SK-N-SH treated with all-trans-retinoic acid at 6 μM for 48 hours (cell line): ENCODE data around the gene ADARB2.

ENCODE experiments used
- ATAC-seq: fragments of 200-7000 bp; cut with Tn5 transposase; 3 replicates; pipeline ENCODE4 v1.9.1; 2020; ENCODE audit warnings: mild to moderate bottlenecking, moderate library complexity
- ARNTL ChIP-seq: fragments of 450-650 bp; formaldehyde crosslinking; IDR thresholded peaks from 2 replicates; pipeline ENCODE4 v1.5.0; 2020; ENCODE audit warnings: low read depth, mild to moderate bottlenecking, moderate library complexity, borderline replicate concordance
- BACH2 ChIP-seq: fragments of 250-450 bp; sonication (Bioruptor Pico); IDR thresholded peaks from 2 replicates; pipeline ENCODE4 v1.9.0; 2021; ENCODE audit warnings: mild to moderate bottlenecking, borderline replicate concordance
- CSDC2 ChIP-seq: fragments of 250-450 bp; sonication (Bioruptor Pico); IDR thresholded peaks from 2 replicates; pipeline ENCODE4 v1.5.0; 2020; ENCODE audit warnings: mild to moderate bottlenecking, moderate library complexity
- ESRRG ChIP-seq: fragments of 250-450 bp; sonication (Bioruptor Pico); IDR thresholded peaks from 2 replicates; pipeline ENCODE4 v1.6.1; 2021; ENCODE audit warnings: mild to moderate bottlenecking
- GLIS3 ChIP-seq: fragments of 250-450 bp; sonication (Bioruptor Pico); IDR thresholded peaks from 2 replicates; pipeline ENCODE4 v1.5.0; 2020; ENCODE audit warnings: mild to moderate bottlenecking, moderate library complexity
- OSR1 ChIP-seq: fragments of 250-450 bp; sonication (Bioruptor Pico); IDR thresholded peaks from 2 replicates; pipeline ENCODE4 v1.8.0; 2022; ENCODE audit warnings: moderate library complexity, mild to moderate bottlenecking, inconsistent platforms
- RARB ChIP-seq: fragments of 250-450 bp; sonication (Bioruptor Pico); IDR thresholded peaks from 2 replicates; pipeline ENCODE4 v1.8.0; 2021; ENCODE audit warnings: mild to moderate bottlenecking, moderate library complexity
- SNAI2 ChIP-seq: fragments of 250-450 bp; sonication (Bioruptor Pico); IDR thresholded peaks from 2 replicates; pipeline ENCODE4 v1.5.0; 2020; ENCODE audit warnings: mild to moderate bottlenecking, moderate library complexity
- TCF4 ChIP-seq: fragments of 250-450 bp; sonication (Bioruptor Pico); IDR thresholded peaks from 2 replicates; pipeline ENCODE4 v1.8.0; 2021; ENCODE audit warnings: mild to moderate bottlenecking, moderate library complexity, borderline replicate concordance
- TOX ChIP-seq: fragments of 250-450 bp; sonication (Bioruptor Pico); IDR thresholded peaks from 2 replicates; pipeline ENCODE4 v1.8.0; 2021; ENCODE audit warnings: mild to moderate bottlenecking, moderate library complexity, borderline replicate concordance
- ZNF70 ChIP-seq: fragments of 450-650 bp; formaldehyde crosslinking; IDR thresholded peaks from 2 replicates; pipeline ENCODE4 v1.5.0; 2020; ENCODE audit warnings: mild to moderate bottlenecking, moderate library complexity
- ZNF8 ChIP-seq: fragments of 450-650 bp; formaldehyde crosslinking; IDR thresholded peaks from 2 replicates; pipeline ENCODE4 v1.5.0; 2020; ENCODE audit warnings: mild to moderate bottlenecking, moderate library complexity
- TF ChIP-seq, protein P1 (sequence below): fragments of 250-450 bp; sonication (Bioruptor Pico); IDR thresholded peaks from 2 replicates; pipeline ENCODE4 v1.5.0; 2020; ENCODE audit warnings: mild to moderate bottlenecking, moderate library complexity
- TF ChIP-seq, protein P2 (sequence below): fragments of 250-450 bp; sonication (Bioruptor Pico); IDR thresholded peaks from 2 replicates; pipeline ENCODE4 v1.5.1; 2020; ENCODE audit warnings: low read depth, mild to moderate bottlenecking, moderate library complexity
- TF ChIP-seq, protein P3 (sequence below): fragments of 250-450 bp; sonication (Bioruptor Pico); IDR thresholded peaks from 2 replicates; pipeline ENCODE4 v1.8.0; 2021; ENCODE audit warnings: low read depth, mild to moderate bottlenecking, moderate library complexity, borderline replicate concordance
- TF ChIP-seq, protein P4 (sequence below): fragments of 250-450 bp; sonication (Bioruptor Pico); IDR thresholded peaks from 2 replicates; pipeline ENCODE4 v1.5.1; 2021; ENCODE audit warnings: mild to moderate bottlenecking, moderate library complexity

ADARB2 gene

DNA sequence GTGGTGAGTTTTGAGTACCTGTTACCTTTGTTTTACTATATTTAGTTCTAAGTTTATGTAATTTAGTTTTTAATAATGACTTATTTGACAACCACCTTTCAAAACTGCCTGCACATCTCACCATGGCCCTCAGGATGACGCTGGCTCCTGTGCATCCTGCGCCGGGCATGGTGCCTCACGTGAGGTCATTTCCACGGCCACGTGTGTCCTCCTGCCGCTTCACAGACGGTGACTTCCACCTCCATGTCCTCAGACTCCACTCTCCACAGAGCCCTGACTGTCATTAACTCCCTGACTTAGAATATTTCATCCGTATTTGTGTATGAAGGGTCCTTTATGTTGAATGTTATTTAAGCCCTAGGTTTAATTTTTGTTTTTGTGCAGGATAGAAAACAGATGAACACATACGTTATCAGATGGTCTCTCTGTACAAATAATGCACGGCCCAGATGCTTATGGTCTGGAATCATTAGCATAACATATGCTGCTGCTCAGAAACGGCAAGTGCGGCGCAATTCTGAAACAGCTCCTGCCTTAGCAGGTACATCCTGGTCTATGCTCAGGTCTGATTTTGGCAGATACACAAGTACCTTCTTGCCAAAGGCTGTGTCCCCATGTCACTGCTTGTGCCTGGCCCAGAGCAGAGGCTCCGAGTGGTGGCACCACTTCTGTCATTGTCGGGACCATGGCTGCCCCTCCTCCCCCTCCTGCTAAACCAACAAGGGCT lies 525.3 kb downstream of the ADARB2 start:
- ATAC-seq, result no peak
- TF ChIP-seq OSR1 (CRISPR knock-in tag) (no peak), SNAI2 (CRISPR knock-in tag) (no peak), ZNF70 (CRISPR knock-in tag) (no peak), RARB (CRISPR knock-in tag) (no peak), ARNTL (CRISPR knock-in tag) (no peak)
- TF ChIP-seq, protein P1, sequence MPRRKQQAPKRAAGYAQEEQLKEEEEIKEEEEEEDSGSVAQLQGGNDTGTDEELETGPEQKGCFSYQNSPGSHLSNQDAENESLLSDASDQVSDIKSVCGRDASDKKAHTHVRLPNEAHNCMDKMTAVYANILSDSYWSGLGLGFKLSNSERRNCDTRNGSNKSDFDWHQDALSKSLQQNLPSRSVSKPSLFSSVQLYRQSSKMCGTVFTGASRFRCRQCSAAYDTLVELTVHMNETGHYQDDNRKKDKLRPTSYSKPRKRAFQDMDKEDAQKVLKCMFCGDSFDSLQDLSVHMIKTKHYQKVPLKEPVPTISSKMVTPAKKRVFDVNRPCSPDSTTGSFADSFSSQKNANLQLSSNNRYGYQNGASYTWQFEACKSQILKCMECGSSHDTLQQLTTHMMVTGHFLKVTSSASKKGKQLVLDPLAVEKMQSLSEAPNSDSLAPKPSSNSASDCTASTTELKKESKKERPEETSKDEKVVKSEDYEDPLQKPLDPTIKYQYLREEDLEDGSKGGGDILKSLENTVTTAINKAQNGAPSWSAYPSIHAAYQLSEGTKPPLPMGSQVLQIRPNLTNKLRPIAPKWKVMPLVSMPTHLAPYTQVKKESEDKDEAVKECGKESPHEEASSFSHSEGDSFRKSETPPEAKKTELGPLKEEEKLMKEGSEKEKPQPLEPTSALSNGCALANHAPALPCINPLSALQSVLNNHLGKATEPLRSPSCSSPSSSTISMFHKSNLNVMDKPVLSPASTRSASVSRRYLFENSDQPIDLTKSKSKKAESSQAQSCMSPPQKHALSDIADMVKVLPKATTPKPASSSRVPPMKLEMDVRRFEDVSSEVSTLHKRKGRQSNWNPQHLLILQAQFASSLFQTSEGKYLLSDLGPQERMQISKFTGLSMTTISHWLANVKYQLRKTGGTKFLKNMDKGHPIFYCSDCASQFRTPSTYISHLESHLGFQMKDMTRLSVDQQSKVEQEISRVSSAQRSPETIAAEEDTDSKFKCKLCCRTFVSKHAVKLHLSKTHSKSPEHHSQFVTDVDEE (CRISPR knock-in tag), result no peak

DNA sequence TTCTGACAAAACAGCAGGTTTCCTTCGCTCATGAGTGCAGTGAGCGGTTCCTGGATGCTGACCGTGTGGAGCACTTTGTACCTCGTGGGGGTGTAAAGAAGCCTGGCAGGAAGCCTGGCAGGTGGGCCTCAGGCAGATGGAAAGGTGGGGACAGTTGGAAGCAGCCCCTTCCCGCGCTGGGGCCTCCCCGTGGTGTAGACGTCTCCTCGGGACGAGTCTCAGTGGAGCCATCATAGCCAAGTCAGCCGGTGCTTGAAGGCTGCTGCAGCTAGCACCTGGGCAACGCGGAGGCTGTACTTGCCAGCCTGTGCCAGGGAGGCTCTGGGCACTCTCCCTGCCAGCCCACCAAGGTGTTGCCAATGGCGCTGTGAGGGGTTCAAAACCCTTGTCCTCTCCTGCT lies 526.7 kb downstream of the ADARB2 start:
- TF ChIP-seq, protein P2, sequence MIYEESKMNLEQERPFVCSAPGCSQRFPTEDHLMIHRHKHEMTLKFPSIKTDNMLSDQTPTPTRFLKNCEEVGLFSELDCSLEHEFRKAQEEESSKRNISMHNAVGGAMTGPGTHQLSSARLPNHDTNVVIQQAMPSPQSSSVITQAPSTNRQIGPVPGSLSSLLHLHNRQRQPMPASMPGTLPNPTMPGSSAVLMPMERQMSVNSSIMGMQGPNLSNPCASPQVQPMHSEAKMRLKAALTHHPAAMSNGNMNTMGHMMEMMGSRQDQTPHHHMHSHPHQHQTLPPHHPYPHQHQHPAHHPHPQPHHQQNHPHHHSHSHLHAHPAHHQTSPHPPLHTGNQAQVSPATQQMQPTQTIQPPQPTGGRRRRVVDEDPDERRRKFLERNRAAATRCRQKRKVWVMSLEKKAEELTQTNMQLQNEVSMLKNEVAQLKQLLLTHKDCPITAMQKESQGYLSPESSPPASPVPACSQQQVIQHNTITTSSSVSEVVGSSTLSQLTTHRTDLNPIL (CRISPR knock-in tag), result no peak
- TF ChIP-seq ESRRG (CRISPR knock-in tag), result no peak
- TF ChIP-seq, all 23 proteins: peak for 0
- ATAC-seq, result no peak

DNA sequence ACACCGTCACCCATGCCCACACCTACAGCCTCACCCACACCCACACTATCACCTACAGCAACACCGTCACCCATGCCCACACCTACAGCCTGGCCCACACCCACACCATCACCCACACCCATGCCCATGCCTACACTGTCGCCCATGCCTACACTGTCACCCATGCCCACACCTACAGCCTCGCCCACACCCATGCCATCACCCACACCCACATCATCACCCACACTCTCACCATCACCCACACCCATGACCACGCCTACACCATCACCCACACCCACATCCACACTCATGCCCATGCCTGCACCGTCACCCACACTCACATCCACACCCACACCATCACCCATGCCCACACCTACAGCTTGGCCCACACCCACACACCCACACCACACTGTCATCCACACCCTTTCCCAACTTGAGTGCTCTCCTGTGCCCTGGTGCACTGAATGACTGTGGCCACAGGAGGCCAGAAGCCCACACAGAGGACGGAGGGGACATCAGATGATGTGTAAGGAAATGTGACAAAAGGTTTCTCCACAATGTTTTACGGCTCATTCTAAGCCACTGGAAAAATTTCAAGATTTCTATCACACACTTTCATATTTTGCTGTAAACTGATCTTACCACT lies 527.9 kb downstream of the ADARB2 start:
- TF ChIP-seq GLIS3 (CRISPR knock-in tag) (no peak), ZNF8 (no peak), ESRRG (CRISPR knock-in tag) (no peak), TCF4 (CRISPR knock-in tag) (no peak), RARB (CRISPR knock-in tag) (no peak), OSR1 (CRISPR knock-in tag) (no peak), BACH2 (CRISPR knock-in tag) (no peak), ZNF70 (CRISPR knock-in tag) (no peak), SNAI2 (CRISPR knock-in tag) (no peak), ARNTL (CRISPR knock-in tag) (no peak)
- TF ChIP-seq, protein P3, sequence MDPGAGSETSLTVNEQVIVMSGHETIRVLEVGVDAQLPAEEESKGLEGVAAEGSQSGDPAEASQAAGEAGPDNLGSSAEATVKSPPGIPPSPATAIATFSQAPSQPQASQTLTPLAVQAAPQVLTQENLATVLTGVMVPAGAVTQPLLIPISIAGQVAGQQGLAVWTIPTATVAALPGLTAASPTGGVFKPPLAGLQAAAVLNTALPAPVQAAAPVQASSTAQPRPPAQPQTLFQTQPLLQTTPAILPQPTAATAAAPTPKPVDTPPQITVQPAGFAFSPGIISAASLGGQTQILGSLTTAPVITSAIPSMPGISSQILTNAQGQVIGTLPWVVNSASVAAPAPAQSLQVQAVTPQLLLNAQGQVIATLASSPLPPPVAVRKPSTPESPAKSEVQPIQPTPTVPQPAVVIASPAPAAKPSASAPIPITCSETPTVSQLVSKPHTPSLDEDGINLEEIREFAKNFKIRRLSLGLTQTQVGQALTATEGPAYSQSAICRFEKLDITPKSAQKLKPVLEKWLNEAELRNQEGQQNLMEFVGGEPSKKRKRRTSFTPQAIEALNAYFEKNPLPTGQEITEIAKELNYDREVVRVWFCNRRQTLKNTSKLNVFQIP, result no peak
- ATAC-seq, result no peak

DNA sequence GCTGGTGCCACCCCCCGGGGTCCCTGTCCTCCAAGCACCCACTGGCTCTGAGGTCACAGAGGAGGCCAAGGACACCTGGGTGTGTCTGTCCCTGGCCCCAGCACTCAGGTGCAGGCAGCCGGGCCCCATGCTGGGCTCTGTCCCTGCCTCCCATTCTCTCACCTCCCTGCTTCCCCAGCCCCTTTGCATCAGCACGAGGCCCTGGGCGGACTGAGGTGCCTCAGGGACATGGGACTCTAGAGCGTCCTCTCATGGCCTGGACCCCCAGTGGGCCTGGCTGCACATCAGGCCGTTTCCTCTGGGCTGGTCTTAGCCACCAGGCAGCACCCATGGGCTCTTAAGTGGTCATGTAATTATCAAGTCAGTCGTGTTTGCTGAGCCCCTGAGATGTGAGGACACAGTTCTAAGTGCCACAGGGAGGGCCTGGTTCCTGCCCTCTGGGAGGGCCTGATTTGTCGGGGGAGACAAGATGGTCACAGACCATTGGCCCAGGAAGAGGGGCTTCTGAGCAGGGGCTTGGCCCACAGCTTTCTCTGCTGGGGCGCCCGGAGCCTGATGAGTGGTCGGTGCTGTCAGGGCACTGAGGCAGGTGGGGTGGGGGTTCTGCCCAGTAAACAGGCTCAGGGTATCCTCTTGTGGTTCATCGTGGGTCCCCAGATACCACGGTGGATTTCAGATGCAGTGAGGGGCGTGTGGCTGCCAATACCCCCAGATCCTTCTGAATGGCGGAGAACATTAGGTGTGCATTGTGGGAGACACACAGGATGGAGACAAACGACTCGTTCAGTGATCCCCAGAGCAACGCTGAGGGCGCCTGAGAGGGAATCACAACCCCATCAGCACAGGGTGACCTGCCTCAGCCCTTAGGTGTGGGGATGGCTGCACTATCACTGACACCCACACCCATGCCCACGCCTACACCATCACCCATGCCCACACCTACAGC lies 528.7 kb downstream of the ADARB2 start:
- ATAC-seq, result no peak
- TF ChIP-seq TOX (no peak), BACH2 (CRISPR knock-in tag) (no peak), OSR1 (CRISPR knock-in tag) (no peak), CSDC2 (CRISPR knock-in tag) (no peak)
- TF ChIP-seq, protein P1 (CRISPR knock-in tag), result no peak
- TF ChIP-seq, protein P4, sequence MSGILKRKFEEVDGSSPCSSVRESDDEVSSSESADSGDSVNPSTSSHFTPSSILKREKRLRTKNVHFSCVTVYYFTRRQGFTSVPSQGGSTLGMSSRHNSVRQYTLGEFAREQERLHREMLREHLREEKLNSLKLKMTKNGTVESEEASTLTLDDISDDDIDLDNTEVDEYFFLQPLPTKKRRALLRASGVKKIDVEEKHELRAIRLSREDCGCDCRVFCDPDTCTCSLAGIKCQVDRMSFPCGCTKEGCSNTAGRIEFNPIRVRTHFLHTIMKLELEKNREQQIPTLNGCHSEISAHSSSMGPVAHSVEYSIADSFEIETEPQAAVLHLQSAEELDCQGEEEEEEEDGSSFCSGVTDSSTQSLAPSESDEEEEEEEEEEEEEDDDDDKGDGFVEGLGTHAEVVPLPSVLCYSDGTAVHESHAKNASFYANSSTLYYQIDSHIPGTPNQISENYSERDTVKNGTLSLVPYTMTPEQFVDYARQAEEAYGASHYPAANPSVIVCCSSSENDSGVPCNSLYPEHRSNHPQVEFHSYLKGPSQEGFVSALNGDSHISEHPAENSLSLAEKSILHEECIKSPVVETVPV (CRISPR knock-in tag), result no peak
- TF ChIP-seq, protein P3, result no peak
